Neutrophil (primary cell): ENCODE data around the gene SYN1.
A peak's percentile ranks its signal among the peaks of the same experiment; 100 is the strongest.
"Not testable (repeated sequence)": the region's sequence is repeated elsewhere in the genome, so short reads cannot be mapped to it uniquely, and the experiment has no call there.

ENCODE experiments used
- H3K27ac ChIP-seq: fragments of 200-600 bp; sonication (generic); 2 replicates; pipeline ENCODE4 v1.5.1; 2016; ENCODE audit warnings: mild to moderate bottlenecking, moderate library complexity
- H3K27me3 ChIP-seq: fragments of 200-600 bp; sonication (generic); 2 replicates; pipeline ENCODE4 v1.6.0; 2016; ENCODE audit warnings: mild to moderate bottlenecking
- H3K36me3 ChIP-seq: fragments of 200-600 bp; sonication (generic); 2 replicates; pipeline ENCODE4 v1.5.1; 2017
- H3K4me1 ChIP-seq, 2 experiments: fragments of 200-600 bp in 1 of 2; sonication (generic) in 1 of 2; 1 replicate in 1 of 2; 2 replicates in 1 of 2; pipeline versions ENCODE4 v1.5.1 to v1.6.1; 2013 to 2016; ENCODE audit warnings: low read depth in 1 of 2, low read length in 1 of 2, mild to moderate bottlenecking in 1 of 2, moderate library complexity in 1 of 2; ENCODE audit not compliant: control insufficient read depth in 1 of 2, insufficient read depth in 1 of 2
- H3K4me3 ChIP-seq, 2 experiments: fragments of 200-600 bp in 1 of 2; sonication (generic) in 1 of 2; 1 replicate in 1 of 2; 2 replicates in 1 of 2; pipeline ENCODE4 v1.5.1; 2013 to 2016; ENCODE audit warnings: low read depth in 1 of 2, low read length in 1 of 2, mild to moderate bottlenecking in 1 of 2, moderate library complexity in 1 of 2
- H3K9me3 ChIP-seq: fragments of 200-600 bp; sonication (generic); 2 replicates; pipeline ENCODE4 v1.5.1; 2016
- TF ChIP-seq, protein P1 (sequence below): fragments of 200-600 bp; sonication (generic); IDR thresholded peaks from 2 replicates; pipeline ENCODE4 v1.5.1; 2016; ENCODE audit warnings: antibody characterized with exemption

Gene SYN1

DNA sequence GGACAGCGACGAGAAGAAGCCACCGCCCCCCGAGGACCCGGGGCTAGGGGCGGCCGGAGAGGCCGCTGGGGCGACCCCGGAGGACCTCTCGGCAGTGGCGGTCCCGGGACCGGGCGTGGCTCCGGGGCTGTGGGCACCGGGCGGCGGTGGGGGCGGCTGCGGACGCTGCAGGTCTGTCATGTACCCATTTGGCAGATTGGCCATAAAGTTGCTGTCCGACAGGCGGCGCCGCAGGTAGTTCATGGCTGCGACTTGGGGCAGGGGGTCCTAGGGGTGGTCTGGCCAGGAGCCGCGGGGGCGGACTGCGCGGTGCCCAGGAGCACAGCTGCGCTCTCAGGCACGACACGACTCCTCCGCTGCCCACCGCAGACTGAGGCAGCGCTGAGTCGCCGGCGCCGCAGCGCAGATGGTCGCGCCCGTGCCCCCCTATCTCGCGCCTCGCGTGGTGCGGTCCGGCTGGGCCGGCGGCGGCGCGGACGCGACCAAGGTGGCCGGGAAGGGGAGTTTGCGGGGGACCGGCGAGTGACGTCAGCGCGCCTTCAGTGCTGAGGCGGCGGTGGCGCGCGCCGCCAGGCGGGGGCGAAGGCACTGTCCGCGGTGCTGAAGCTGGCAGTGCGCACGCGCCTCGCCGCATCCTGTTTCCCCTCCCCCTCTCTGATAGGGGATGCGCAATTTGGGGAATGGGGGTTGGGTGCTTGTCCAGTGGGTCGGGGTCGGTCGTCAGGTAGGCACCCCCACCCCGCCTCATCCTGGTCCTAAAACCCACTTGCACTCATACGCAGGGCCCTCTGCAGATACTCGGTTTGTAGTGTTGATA lies at the start of gene SYN1:
TSS of gene SYN1 (minus strand) at position 372 of the 817 bp plus-strand sequence. CDS start at position 243, 129 bp downstream.
- Histone ChIP-seq H3K9me3 (no peaks in the 10 kb centered on the region), H3K4me1 (peaks cover 21 to 22% of the 10 kb centered on the region in 2 experiments), H3K27me3 (peaks cover 24% of the 10 kb centered on the region), H3K36me3 (peaks cover 20% of the 10 kb centered on the region), H3K27ac (no peak within 1 kb of the TSS), H3K4me3 (peak within 1 kb of the TSS; percentile 42 to 54)
- TF ChIP-seq, protein P1, sequence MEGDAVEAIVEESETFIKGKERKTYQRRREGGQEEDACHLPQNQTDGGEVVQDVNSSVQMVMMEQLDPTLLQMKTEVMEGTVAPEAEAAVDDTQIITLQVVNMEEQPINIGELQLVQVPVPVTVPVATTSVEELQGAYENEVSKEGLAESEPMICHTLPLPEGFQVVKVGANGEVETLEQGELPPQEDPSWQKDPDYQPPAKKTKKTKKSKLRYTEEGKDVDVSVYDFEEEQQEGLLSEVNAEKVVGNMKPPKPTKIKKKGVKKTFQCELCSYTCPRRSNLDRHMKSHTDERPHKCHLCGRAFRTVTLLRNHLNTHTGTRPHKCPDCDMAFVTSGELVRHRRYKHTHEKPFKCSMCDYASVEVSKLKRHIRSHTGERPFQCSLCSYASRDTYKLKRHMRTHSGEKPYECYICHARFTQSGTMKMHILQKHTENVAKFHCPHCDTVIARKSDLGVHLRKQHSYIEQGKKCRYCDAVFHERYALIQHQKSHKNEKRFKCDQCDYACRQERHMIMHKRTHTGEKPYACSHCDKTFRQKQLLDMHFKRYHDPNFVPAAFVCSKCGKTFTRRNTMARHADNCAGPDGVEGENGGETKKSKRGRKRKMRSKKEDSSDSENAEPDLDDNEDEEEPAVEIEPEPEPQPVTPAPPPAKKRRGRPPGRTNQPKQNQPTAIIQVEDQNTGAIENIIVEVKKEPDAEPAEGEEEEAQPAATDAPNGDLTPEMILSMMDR, result peak; percentile 66

DNA sequence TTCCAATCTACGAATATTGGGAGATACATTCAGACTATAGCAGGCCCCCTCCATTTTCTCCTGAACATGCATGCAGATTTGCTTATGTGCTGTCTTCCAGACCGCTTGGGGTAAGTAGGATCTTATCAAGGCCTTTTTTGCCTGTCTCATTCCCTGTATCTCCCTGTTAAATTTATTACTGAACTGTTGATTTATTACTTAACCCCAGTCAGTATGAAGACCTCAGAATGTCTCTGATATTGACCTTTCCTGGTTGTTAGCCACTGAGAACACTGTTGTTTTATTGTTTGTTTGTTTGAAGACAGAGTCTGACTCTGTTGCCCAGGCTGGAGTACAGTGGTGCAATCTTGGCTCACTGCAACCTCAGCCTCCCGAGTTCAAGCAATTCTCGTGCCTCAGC lies 46.1 kb upstream of the SYN1 start:
- not testable (repeated sequence) for H3K36me3 ChIP-seq, H3K4me1 ChIP-seq, H3K4me3 ChIP-seq, H3K9me3 ChIP-seq, H3K27me3 ChIP-seq, H3K27ac ChIP-seq

DNA sequence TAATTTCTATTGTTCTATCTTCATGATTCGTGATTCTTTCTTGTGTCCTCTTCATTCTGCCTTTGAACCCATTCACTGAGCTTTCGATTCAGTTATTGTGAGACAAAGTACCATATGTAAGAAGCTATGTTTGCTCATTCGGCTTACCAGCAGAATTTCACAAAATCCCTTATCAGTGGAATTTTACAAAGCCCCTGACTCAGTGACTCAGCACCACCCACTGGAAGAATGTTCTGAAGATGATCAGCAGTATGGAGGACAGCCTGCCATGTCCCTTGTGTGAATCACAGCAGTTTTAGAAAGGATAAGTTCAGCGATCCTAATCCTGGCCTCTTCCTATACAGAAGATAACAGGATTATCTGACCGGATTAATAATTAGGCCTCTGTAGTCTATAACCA lies 45.1 kb upstream of the SYN1 start:
- Histone ChIP-seq H3K36me3 (no peaks in the 10 kb centered on the region), H3K27me3 (no peaks in the 10 kb centered on the region), H3K4me3 (no peak overlapping the region), H3K4me1 (no peaks in the 10 kb centered on the region), H3K27ac (no peak overlapping the region), H3K9me3 (no peaks in the 10 kb centered on the region)
- TF ChIP-seq, protein P1, result no peak

DNA sequence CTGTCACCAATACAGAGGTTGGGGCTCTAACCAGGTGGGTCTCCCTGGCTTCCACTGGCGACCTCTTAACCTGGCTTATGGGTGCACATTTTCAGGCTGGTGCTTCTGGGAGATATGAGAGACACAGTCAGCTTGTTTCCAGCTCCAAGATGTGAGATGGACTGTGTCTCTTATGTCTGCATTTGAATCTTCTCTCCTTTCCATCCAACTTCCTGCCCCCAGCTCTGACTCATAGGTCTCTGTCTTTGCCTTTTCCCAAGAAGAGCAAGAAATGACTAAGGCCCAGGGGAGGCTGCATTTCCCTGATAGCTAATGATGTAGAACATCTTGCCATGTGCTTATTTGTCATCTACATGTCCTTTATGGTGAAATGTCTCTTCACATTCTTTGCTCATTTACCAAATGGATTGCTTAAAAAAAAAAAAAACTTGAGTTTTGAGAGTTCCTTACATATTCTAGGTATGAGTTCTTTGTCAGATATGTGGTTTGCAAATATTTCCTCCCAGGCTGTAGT lies 42.5 kb upstream of the SYN1 start:
- no peaks in the 10 kb centered on the region for H3K36me3 ChIP-seq
- no peaks in the 10 kb centered on the region for H3K27me3 ChIP-seq
- H3K27ac ChIP-seq, result no peak overlapping the region
- TF ChIP-seq, protein P1, result no peak
- H3K9me3 ChIP-seq, result no peaks in the 10 kb centered on the region
- peaks cover 13 to 14% of the 10 kb centered on the region in 2 experiments for H3K4me1 ChIP-seq
- no peak overlapping the region for H3K4me3 ChIP-seq

DNA sequence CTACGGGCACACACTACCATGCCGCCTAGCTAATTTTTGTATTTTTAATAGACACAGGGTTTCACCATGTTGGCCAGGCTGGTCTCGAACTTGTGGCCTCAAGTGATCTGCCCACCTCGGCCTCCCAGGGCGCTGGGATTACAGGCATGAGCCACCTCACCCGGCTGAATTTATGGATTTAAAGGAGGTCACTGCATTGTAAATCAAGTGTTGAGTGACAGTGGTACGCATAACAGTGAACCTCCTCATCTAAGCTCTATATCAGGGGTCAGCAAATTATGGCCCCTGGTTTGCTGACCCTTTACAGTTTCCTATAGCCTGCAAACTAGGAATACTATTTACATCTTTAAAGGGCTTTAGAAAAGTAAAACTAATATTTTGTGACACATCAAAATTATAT lies 41.9 kb upstream of the SYN1 start:
- Histone ChIP-seq H3K9me3 (no peaks in the 10 kb centered on the region), H3K27ac (no peak overlapping the region), H3K27me3 (no peaks in the 10 kb centered on the region), H3K36me3 (peaks cover 6% of the 10 kb centered on the region), H3K4me1 (peaks cover 20% of the 10 kb centered on the region in 2 experiments), H3K4me3 (no peak overlapping the region)
- TF ChIP-seq, protein P1, result no peak

DNA sequence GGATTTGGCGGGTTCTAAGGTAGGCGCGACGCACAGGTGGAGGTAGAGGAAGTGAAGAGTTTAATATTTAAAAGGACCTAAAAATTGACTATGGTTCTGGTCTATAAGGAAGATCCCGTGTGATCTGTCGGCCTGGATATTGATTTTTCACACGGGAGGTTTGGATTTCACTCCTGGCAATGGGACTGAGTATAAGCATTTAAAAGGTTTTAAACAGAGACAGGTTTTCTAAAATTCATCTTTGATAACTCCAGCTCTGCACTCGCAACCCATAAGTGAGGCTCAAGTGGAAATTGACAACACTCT lies 39.7 kb upstream of the SYN1 start:
- H3K4me3 ChIP-seq, result peak overlapping the region; percentile 73 to 87
- H3K27ac ChIP-seq, result peak overlapping the region; percentile 97
- H3K4me1 ChIP-seq, result peaks cover 20 to 23% of the 10 kb centered on the region in 2 experiments
- TF ChIP-seq, protein P1, result no peak
- no peaks in the 10 kb centered on the region for H3K9me3 ChIP-seq
- peaks cover 22% of the 10 kb centered on the region for H3K36me3 ChIP-seq
- H3K27me3 ChIP-seq, result no peaks in the 10 kb centered on the region
